Measurements from ENCODE around the gene CLEC19A.
A peak's percentile ranks its signal among the peaks of the same experiment; 100 is the strongest.
"Not testable (repeated sequence)": the region's sequence is repeated elsewhere in the genome, so short reads cannot be mapped to it uniquely, and the experiment has no call there.

The CLEC19A gene

DNA sequence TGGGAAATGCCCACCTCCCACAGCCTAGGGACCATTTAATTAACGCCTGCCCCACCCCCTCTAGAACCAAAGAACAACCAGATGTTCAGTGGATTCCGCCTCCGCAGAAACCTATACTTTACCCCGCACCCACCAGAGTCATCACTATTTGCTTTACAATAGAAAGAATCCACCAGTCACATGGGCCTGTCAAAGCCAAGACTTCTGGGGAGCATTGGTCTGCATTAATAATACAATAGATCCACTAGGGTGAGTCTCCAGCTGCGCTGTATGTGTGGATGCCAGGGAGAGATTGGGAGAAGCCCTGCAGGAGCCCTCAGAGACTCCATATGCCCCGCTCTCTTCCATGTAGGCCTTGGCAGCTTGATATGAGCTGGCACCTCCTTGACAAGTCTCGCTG is 31.3 kb downstream of the CLEC19A start:
- no peak for DNase-seq (ENCODE audit: low read depth)
- TF ChIP-seq, protein P1, sequence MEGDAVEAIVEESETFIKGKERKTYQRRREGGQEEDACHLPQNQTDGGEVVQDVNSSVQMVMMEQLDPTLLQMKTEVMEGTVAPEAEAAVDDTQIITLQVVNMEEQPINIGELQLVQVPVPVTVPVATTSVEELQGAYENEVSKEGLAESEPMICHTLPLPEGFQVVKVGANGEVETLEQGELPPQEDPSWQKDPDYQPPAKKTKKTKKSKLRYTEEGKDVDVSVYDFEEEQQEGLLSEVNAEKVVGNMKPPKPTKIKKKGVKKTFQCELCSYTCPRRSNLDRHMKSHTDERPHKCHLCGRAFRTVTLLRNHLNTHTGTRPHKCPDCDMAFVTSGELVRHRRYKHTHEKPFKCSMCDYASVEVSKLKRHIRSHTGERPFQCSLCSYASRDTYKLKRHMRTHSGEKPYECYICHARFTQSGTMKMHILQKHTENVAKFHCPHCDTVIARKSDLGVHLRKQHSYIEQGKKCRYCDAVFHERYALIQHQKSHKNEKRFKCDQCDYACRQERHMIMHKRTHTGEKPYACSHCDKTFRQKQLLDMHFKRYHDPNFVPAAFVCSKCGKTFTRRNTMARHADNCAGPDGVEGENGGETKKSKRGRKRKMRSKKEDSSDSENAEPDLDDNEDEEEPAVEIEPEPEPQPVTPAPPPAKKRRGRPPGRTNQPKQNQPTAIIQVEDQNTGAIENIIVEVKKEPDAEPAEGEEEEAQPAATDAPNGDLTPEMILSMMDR (conservative IDR thresholded peaks at IDR 0.05; ENCODE audit: low read depth, low read length): no peak
- no peak overlapping the region for H3K4me3 ChIP-seq (ENCODE audit: low read length)

DNA sequence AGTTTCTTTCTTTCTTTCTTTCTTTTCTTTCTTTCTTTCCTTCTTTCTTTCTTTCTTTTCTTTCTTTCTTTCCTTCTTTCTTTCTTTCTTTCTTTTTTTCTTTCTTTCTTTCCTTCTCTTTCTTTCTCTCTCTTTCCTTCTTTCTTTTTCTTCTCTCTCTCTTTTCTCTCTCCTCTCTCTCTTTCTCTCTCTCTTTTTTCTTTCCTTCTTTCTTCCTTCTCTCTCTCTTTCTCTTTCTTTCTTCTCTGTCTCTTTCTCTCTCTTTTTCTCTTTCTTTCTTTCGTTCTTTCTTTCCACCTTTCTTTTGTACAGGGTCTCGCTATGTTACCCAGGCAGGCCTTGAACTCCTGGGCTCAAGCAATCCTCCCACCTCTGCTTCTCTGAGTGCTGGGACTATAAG is 35.7 kb downstream of the CLEC19A start:
- H3K4me3 ChIP-seq (ENCODE audit: low read length); DNase-seq (ENCODE audit: low read depth): not testable (repeated sequence)

DNA sequence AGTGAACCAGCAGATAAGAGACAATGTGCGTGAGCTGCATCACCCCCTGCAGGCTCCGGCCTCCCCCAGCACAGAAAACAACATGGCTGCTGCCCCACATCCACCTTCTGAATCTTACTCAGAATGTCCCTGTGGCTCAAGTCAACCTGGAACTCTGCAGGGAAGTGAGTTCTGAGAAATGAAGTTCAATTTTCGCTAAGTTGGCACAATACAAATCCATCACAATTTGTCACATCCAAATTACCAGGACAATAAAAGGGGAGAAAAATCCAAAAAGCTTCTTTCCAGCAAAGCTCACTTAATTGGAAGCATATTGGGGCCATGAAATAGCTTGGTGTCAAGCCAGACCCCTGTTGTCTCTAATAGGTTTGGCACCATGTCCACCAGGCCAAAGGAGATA is 38.1 kb downstream of the CLEC19A start:
- TF ChIP-seq, protein P1 (conservative IDR thresholded peaks at IDR 0.05; ENCODE audit: low read depth, low read length): no peak
- H3K4me3 ChIP-seq (ENCODE audit: low read length): no peak overlapping the region
- no peak for DNase-seq (ENCODE audit: low read depth)

DNA sequence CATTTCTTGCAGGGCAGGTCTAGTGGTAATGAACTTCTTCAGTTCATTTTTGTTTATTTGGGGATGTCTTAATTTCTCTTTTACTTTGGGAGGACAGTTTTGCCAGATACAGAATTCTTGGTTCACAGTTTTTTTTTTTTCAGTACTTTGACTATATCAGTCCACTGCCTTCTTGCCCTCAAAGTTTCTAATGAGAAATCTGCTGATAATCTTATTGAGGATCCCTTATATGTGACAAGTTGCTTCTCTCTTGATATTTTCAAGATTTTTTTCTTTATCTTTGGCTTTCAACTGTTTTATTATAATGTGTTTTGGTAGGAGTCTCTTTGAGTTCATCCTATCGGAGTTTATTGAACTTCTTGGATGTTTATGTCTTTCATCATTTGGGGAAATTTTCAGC is 42.8 kb downstream of the CLEC19A start:
- H3K4me3 ChIP-seq (ENCODE audit: low read length): no peak overlapping the region
- TF ChIP-seq, protein P1 (conservative IDR thresholded peaks at IDR 0.05; ENCODE audit: low read depth, low read length): no peak
- DNase-seq (ENCODE audit: low read depth): no peak

DNA sequence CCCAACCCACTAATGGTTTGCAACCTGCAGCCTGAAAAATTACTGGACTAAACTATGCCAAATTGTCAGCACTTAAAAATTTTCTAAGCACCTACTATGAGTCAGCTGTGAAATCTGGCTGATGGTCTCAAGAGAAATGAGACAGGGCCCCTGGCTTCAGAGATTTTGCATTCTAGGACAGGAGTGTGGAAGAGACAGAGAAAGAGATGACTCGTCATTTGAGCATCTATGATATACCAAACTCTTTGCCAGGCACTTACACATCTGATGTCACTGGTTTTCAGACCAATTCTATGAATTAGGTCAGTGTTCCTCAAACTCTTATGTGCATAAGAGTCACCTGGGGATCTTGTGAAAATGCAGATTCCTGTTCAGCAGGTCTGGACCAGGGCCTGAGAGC is 44.4 kb downstream of the CLEC19A start:
- DNase-seq (ENCODE audit: low read depth): peak; percentile 25
- TF ChIP-seq, protein P1 (conservative IDR thresholded peaks at IDR 0.05; ENCODE audit: low read depth, low read length): no peak
- no peak overlapping the region for H3K4me3 ChIP-seq (ENCODE audit: low read length)

DNA sequence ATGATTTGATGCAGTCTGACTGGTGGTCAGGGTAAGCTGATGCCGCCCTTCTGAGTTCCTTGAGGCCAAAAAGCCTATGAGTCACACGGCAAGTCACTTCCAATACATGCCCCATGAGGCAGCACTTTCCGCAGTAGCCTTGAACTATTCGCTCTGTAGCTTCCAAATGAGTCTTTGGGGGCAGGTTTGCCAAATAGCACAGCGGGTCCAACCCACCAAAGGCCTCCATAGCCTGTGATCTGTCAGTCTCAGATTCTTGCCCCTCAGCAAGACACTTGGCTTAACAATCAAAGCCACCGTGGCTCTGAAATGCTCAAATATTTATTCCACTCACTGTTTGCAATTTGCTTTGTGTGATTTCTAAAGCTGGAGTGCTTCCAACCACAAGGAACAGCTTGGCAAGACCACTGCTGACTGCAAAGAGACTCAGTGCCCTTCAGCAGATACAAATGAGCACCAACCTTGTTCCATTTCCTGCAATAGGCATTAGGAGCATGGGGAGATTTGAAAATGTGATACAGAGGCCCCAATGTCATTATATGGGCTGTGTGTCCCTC is 45.4 kb downstream of the CLEC19A start:
- peak; percentile 87 for DNase-seq (ENCODE audit: low read depth)
- H3K4me3 ChIP-seq (ENCODE audit: low read length): no peak overlapping the region
- TF ChIP-seq, protein P1 (conservative IDR thresholded peaks at IDR 0.05; ENCODE audit: low read depth, low read length): peak; percentile 31

DNA sequence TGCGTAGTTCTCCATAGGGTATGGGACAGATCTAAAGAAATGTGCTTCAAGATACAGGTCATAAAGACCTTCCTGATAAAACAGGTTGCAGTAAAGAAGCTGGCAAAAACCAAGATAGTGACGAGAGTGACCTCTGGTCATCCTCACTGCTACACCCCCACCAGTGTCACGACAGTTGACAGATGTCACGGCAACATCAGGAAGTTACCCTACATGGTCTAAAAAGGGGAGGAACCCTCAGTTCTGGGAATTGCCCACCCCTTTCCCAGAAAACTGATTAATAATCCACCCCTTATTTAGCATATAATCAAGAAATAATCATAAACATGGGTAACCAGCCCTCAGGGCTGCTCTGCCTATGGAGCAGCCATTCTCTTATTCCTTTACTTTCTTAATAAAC is 46.3 kb downstream of the CLEC19A start:
- no peak for DNase-seq (ENCODE audit: low read depth)
- no peak overlapping the region for H3K4me3 ChIP-seq (ENCODE audit: low read length)
- TF ChIP-seq, protein P1 (conservative IDR thresholded peaks at IDR 0.05; ENCODE audit: low read depth, low read length): no peak

DNA sequence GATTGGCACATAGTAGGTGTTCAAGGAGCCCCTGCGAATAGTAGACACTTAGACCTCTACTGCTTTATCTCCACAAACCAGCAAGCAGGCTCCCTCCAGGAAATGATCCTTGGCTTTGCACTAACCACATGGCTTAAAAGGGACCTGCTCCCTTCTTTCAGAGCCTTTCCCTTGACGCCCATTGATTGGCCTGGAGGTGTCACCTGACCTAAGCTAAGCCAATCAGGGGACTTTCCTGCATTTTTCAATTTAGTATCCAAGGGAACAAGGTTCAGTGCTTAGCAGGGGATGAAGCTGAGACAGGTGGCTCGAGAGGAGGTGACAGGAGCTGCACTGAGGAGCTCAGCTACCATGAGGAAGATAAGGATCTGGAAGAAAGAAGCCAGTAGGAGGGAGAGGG is 52.8 kb downstream of the CLEC19A start:
- DNase-seq (ENCODE audit: low read depth): no peak
- no peak overlapping the region for H3K4me3 ChIP-seq (ENCODE audit: low read length)
- TF ChIP-seq, protein P1 (conservative IDR thresholded peaks at IDR 0.05; ENCODE audit: low read depth, low read length): no peak
